SH-SY5Y (cell line): ENCODE results near the gene AK8.

Experiments
- GATA2 ChIP-seq: IDR thresholded peaks from 2 replicates; pipeline ENCODE4 v1.6.1; 2011; ENCODE audit warnings: mild to moderate bottlenecking, low read depth, low read length
- GATA3 ChIP-seq: IDR thresholded peaks from 2 replicates; pipeline ENCODE4 v1.6.1; 2011; ENCODE audit warnings: low read depth, mild to moderate bottlenecking, low read length, moderate library complexity

The AK8 gene

GRCh38 chr9:132877824-132878694 lies at the start of gene AK8:
Gene AK8 (minus strand): TSS chr9:132878284. CDS start chr9:132878255, 29 bp downstream.
- no peak for TF ChIP-seq GATA3
- TF ChIP-seq GATA2 = no peak

- no peak for TF ChIP-seq GATA2
- TF ChIP-seq GATA3 = no peak
Measured at GRCh38 chr9:132927704-132928103, 49.6 kb upstream of the AK8 start.

- TF ChIP-seq GATA2 (no peak), GATA3 (no peak)
Measured at GRCh38 chr9:132923346-132923902, 45.3 kb upstream of the AK8 start.

- TF ChIP-seq GATA2 (no peak), GATA3 (no peak)
Measured at GRCh38 chr9:132919614-132920268, 41.7 kb upstream of the AK8 start.

GRCh38 chr9:132914924-132915323 lies 36.8 kb upstream of the AK8 start:
- TF ChIP-seq GATA3 (no peak), GATA2 (no peak)

GRCh38 chr9:132912131-132912530 lies 34.0 kb upstream of the AK8 start:
- TF ChIP-seq GATA3 = no peak
- no peak for TF ChIP-seq GATA2

- TF ChIP-seq GATA3 (no peak), GATA2 (no peak)
Measured at GRCh38 chr9:132910376-132910775, 32.3 kb upstream of the AK8 start.

- no peak for TF ChIP-seq GATA2
- no peak for TF ChIP-seq GATA3
Measured at GRCh38 chr9:132909311-132909710, 31.2 kb upstream of the AK8 start.

- TF ChIP-seq GATA2 (no peak), GATA3 (no peak)
Measured at GRCh38 chr9:132908635-132909034, 30.6 kb upstream of the AK8 start.

- TF ChIP-seq GATA2 (no peak), GATA3 (no peak)
Measured at GRCh38 chr9:132905726-132906125, 27.6 kb upstream of the AK8 start.

- TF ChIP-seq GATA3 (no peak), GATA2 (no peak)
Measured at GRCh38 chr9:132903574-132904492, 25.7 kb upstream of the AK8 start.

- TF ChIP-seq GATA2 = no peak
- TF ChIP-seq GATA3 = no peak
Measured at GRCh38 chr9:132901858-132902831, 24.1 kb upstream of the AK8 start.

- TF ChIP-seq GATA2 = no peak
- TF ChIP-seq GATA3 = no peak
Measured at GRCh38 chr9:132898051-132898450, 20.0 kb upstream of the AK8 start.

- TF ChIP-seq GATA2 = no peak
- no peak for TF ChIP-seq GATA3
Measured at GRCh38 chr9:132896906-132897305, 18.8 kb upstream of the AK8 start.
